Measurements from ENCODE around the gene PDE6G. TPM values are rescaled to one million over a fixed set of nuclear protein-coding genes. Genes with fewer than 3 reads are reported as not detected.

PDE6G gene
- total RNA-seq, 1 experiment from 2014 or later = not detected

- Histone ChIP-seq H3K27ac (no peak overlapping the region), H3K9me3 (replicated peaks) (no peaks in the 10 kb centered on the region), H3K36me3 (peaks cover 94% of the 10 kb centered on the region), H3K27me3 (replicated peaks) (no peaks in the 10 kb centered on the region), H3K4me1 (replicated peaks) (no peaks in the 10 kb centered on the region), H3K4me3 (no peak overlapping the region)
- DNase-seq (ENCODE audit: low read depth in 1 of 2, low spot score in 2 of 2) = no peak
Measured at GRCh38 chr17:81612172-81612970, 44.0 kb downstream of the PDE6G start.

GRCh38 chr17:81609541-81610311 is 46.6 kb downstream of the PDE6G start:
- Histone ChIP-seq H3K36me3 (peaks cover 91% of the 10 kb centered on the region), H3K4me3 (no peak overlapping the region), H3K27me3 (replicated peaks) (no peaks in the 10 kb centered on the region), H3K9me3 (replicated peaks) (no peaks in the 10 kb centered on the region), H3K27ac (no peak overlapping the region), H3K4me1 (replicated peaks) (no peaks in the 10 kb centered on the region)
- no peak for DNase-seq (ENCODE audit: low read depth in 1 of 2, low spot score in 2 of 2)

GRCh38 chr17:81608605-81609004 is 47.7 kb downstream of the PDE6G start:
- Histone ChIP-seq H3K4me1 (replicated peaks) (no peaks in the 10 kb centered on the region), H3K9me3 (replicated peaks) (no peaks in the 10 kb centered on the region), H3K27me3 (replicated peaks) (no peaks in the 10 kb centered on the region), H3K27ac (no peak overlapping the region), H3K4me3 (no peak overlapping the region), H3K36me3 (peaks cover 94% of the 10 kb centered on the region)
- no peak for DNase-seq (ENCODE audit: low read depth in 1 of 2, low spot score in 2 of 2)

GRCh38 chr17:81608082-81608481 is 48.3 kb downstream of the PDE6G start:
- H3K36me3 ChIP-seq = peaks cover 94% of the 10 kb centered on the region
- no peak overlapping the region for H3K27ac ChIP-seq
- no peaks in the 10 kb centered on the region for H3K9me3 ChIP-seq (replicated peaks)
- H3K27me3 ChIP-seq (replicated peaks) = no peaks in the 10 kb centered on the region
- no peak for DNase-seq (ENCODE audit: low read depth in 1 of 2, low spot score in 2 of 2)
- H3K4me3 ChIP-seq = no peak overlapping the region
- H3K4me1 ChIP-seq (replicated peaks) = no peaks in the 10 kb centered on the region

- DNase-seq (ENCODE audit: low read depth in 1 of 2, low spot score in 2 of 2) = no peak
- H3K4me1 ChIP-seq (replicated peaks) = no peaks in the 10 kb centered on the region
- no peaks in the 10 kb centered on the region for H3K9me3 ChIP-seq (replicated peaks)
- H3K27me3 ChIP-seq (replicated peaks) = no peaks in the 10 kb centered on the region
- no peak overlapping the region for H3K27ac ChIP-seq
- H3K4me3 ChIP-seq = no peak overlapping the region
- peaks cover 94% of the 10 kb centered on the region for H3K36me3 ChIP-seq
Measured at GRCh38 chr17:81607431-81607830, 48.9 kb downstream of the PDE6G start.

- H3K4me1 ChIP-seq (replicated peaks) = peaks cover 18% of the 10 kb centered on the region
- H3K27ac ChIP-seq = no peak overlapping the region
- no peak for DNase-seq (ENCODE audit: low read depth in 1 of 2, low spot score in 2 of 2)
- no peaks in the 10 kb centered on the region for H3K27me3 ChIP-seq (replicated peaks)
- H3K36me3 ChIP-seq = peaks cover 98% of the 10 kb centered on the region
- no peak overlapping the region for H3K4me3 ChIP-seq
- H3K9me3 ChIP-seq (replicated peaks) = no peaks in the 10 kb centered on the region
Measured at GRCh38 chr17:81603846-81604610, 52.3 kb downstream of the PDE6G start.

GRCh38 chr17:81601525-81602120 is 54.7 kb downstream of the PDE6G start:
- Histone ChIP-seq H3K9me3 (replicated peaks) (no peaks in the 10 kb centered on the region), H3K4me3 (no peak overlapping the region), H3K27ac (no peak overlapping the region), H3K36me3 (peaks cover 98% of the 10 kb centered on the region), H3K4me1 (replicated peaks) (peaks cover 18% of the 10 kb centered on the region), H3K27me3 (replicated peaks) (no peaks in the 10 kb centered on the region)
- peak in 1 of 2 experiments; percentile 74 for DNase-seq (ENCODE audit: low read depth in 1 of 2, low spot score in 2 of 2)

Other genes starting within 250 kb of the PDE6G start
- 9,784 and 9,807 TPM in 2 replicates for gene ACTG1, start 143.7 kb downstream of the PDE6G start, total RNA-seq (2014; rRNA removed; shearing (Covaris generic))
- 0.61 and 1.4 TPM in 2 replicates for gene FSCN2, start 128.2 kb downstream of the PDE6G start, total RNA-seq (2014; rRNA removed; shearing (Covaris generic))
- 26.0 and 28.1 TPM in 2 replicates for gene FAAP100, start 104.2 kb downstream of the PDE6G start, total RNA-seq (2014; rRNA removed; shearing (Covaris generic))
- gene NPLOC4, start 19.4 kb downstream of the PDE6G start, total RNA-seq (2014; rRNA removed; shearing (Covaris generic)) = 72.7 and 111 TPM in 2 replicates
- gene TSPAN10, start 19.3 kb downstream of the PDE6G start, total RNA-seq (2014; rRNA removed; shearing (Covaris generic)) = 0.47 TPM in 1 of 2 replicates, not detected in the other
- 49.7 and 82.3 TPM in 2 replicates for gene OXLD1, start 10.1 kb upstream of the PDE6G start, total RNA-seq (2014; rRNA removed; shearing (Covaris generic))
- 41.2 and 48.5 TPM in 2 replicates for gene CCDC137, start 10.2 kb upstream of the PDE6G start, total RNA-seq (2014; rRNA removed; shearing (Covaris generic))
- gene ARL16, start 27.3 kb upstream of the PDE6G start, total RNA-seq (2014; rRNA removed; shearing (Covaris generic)) = 41.0 and 53.3 TPM in 2 replicates
- gene HGS, start 27.5 kb upstream of the PDE6G start, total RNA-seq (2014; rRNA removed; shearing (Covaris generic)) = 126 and 146 TPM in 2 replicates
- 19.5 and 34.3 TPM in 2 replicates for gene MRPL12, start 46.8 kb upstream of the PDE6G start, total RNA-seq (2014; rRNA removed; shearing (Covaris generic))
- gene SLC25A10, start 55.7 kb upstream of the PDE6G start, total RNA-seq (2014; rRNA removed; shearing (Covaris generic)) = 26.5 and 29.2 TPM in 2 replicates
- gene GCGR, start 147.6 kb upstream of the PDE6G start, total RNA-seq (2014; rRNA removed; shearing (Covaris generic)) = not detected in 2 replicates
- 154 and 180 TPM in 2 replicates for gene MCRIP1, start 176.7 kb upstream of the PDE6G start, total RNA-seq (2014; rRNA removed; shearing (Covaris generic))
- gene PPP1R27, start 178.5 kb upstream of the PDE6G start, total RNA-seq (2014; rRNA removed; shearing (Covaris generic)) = not detected in 2 replicates
- 1,635 and 2,300 TPM in 2 replicates for gene P4HB, start 204.0 kb upstream of the PDE6G start, total RNA-seq (2014; rRNA removed; shearing (Covaris generic))
- 276 and 304 TPM in 2 replicates for gene ARHGDIA, start 214.8 kb upstream of the PDE6G start, total RNA-seq (2014; rRNA removed; shearing (Covaris generic))
- 482 and 554 TPM in 2 replicates for gene ALYREF, start 235.0 kb upstream of the PDE6G start, total RNA-seq (2014; rRNA removed; shearing (Covaris generic))
- 416 and 712 TPM in 2 replicates for gene ANAPC11, start 235.2 kb upstream of the PDE6G start, total RNA-seq (2014; rRNA removed; shearing (Covaris generic))
- gene NPB, start 245.7 kb upstream of the PDE6G start, total RNA-seq (2014; rRNA removed; shearing (Covaris generic)) = 0.56 and 0.84 TPM in 2 replicates

Measured in SJSA1 (cell line).